GM18873 (cell line): ENCODE data around the gene FSTL5.

Experiments used
- ATAC-seq: cut with Tn5 transposase; IDR thresholded peaks from one replicate; pipeline ENCODE4 v1.9.1; 2021; ENCODE audit warnings: mild to moderate bottlenecking, moderate library complexity, moderate number of reproducible peaks; ENCODE audit not compliant: unreplicated experiment, low FRiP score

The FSTL5 gene

GRCh38 chr4:161629694-161630441 lies 533.9 kb downstream of the FSTL5 start:
- ATAC-seq, result no peak

- ATAC-seq, result peak; percentile 66
Measured at GRCh38 chr4:161604516-161605300, 559.1 kb downstream of the FSTL5 start.

GRCh38 chr4:161601011-161601410 lies 562.8 kb downstream of the FSTL5 start:
- no peak for ATAC-seq

- ATAC-seq, result no peak
Measured at GRCh38 chr4:161595230-161595771, 568.5 kb downstream of the FSTL5 start.

- ATAC-seq, result no peak
Measured at GRCh38 chr4:161585011-161585410, 578.8 kb downstream of the FSTL5 start.

GRCh38 chr4:161583549-161583948 lies 580.3 kb downstream of the FSTL5 start:
- no peak for ATAC-seq

GRCh38 chr4:161581262-161582230 lies 582.3 kb downstream of the FSTL5 start:
- ATAC-seq, result peak; percentile 61

GRCh38 chr4:161577579-161578301 lies 586.1 kb downstream of the FSTL5 start:
- no peak for ATAC-seq

- ATAC-seq, result no peak
Measured at GRCh38 chr4:161573836-161574235, 590.0 kb downstream of the FSTL5 start.

- no peak for ATAC-seq
Measured at GRCh38 chr4:161564230-161564834, 599.5 kb downstream of the FSTL5 start.

GRCh38 chr4:161555689-161556660 lies 607.8 kb downstream of the FSTL5 start:
- ATAC-seq, result peak; percentile 72

GRCh38 chr4:161554372-161554990 lies 609.3 kb downstream of the FSTL5 start:
- ATAC-seq, result no peak

GRCh38 chr4:161546902-161547301 lies 616.9 kb downstream of the FSTL5 start:
- ATAC-seq, result no peak

GRCh38 chr4:161540265-161540664 lies 623.5 kb downstream of the FSTL5 start:
- no peak for ATAC-seq

- ATAC-seq, result no peak
Measured at GRCh38 chr4:161538941-161539340, 624.9 kb downstream of the FSTL5 start.

GRCh38 chr4:161530710-161531109 lies 633.1 kb downstream of the FSTL5 start:
- no peak for ATAC-seq

GRCh38 chr4:161525121-161525520 lies 638.7 kb downstream of the FSTL5 start:
- no peak for ATAC-seq

GRCh38 chr4:161522031-161522430 lies 641.8 kb downstream of the FSTL5 start:
- no peak for ATAC-seq
